Measurements from ENCODE around the gene KCNAB1.

- no peak for TF ChIP-seq CTCF (IDR thresholded peaks at IDR 0.05; ENCODE audit: low read length)
- no peak for TF ChIP-seq EZH2 (optimal IDR thresholded peaks at IDR 0.05; ENCODE audit: low read depth, low read length)
Observed at GRCh38 chr3:156495816-156496215, 375.4 kb downstream of the KCNAB1 start.
